HepG2 (cell line): ENCODE results near the gene SNX15. TPM values are rescaled to one million over a fixed set of nuclear protein-coding genes. Genes with fewer than 3 reads are reported as not detected.

Experiments
- ATF5 ChIP-seq: sonication (generic); formaldehyde crosslinking; IDR thresholded peaks from 2 replicates; pipeline ENCODE4 v1.4.0; 2020; ENCODE audit warnings: mild to moderate bottlenecking, low read depth, missing genetic modification reagents
- CREM ChIP-seq, 2 experiments: sonication (generic) in 1 of 2; formaldehyde crosslinking in 1 of 2; IDR thresholded peaks; 2 replicates each; pipeline versions ENCODE4 v1.4.0 to v1.6.1; 2016 to 2020; ENCODE audit warnings: antibody characterized with exemption in 1 of 2, mild to moderate bottlenecking in 1 of 2, missing genetic modification reagents in 1 of 2
- FOXO1 ChIP-seq: sonication (generic); formaldehyde crosslinking; IDR thresholded peaks from 2 replicates; pipeline ENCODE4 v1.4.0; 2020; ENCODE audit warnings: missing genetic modification reagents
- KLF13 ChIP-seq: sonication (generic); formaldehyde crosslinking; IDR thresholded peaks from 2 replicates; pipeline ENCODE4 v1.4.0; 2020; ENCODE audit warnings: mild to moderate bottlenecking, missing genetic modification reagents
- MLXIP ChIP-seq: sonication (generic); formaldehyde crosslinking; IDR thresholded peaks from 2 replicates; pipeline ENCODE4 v1.9.0; 2021; ENCODE audit warnings: missing genetic modification reagents, borderline replicate concordance
- PTBP1 ChIP-seq: fragments of 200-400 bp; formaldehyde crosslinking; IDR thresholded peaks from 2 replicates; pipeline ENCODE4 v1.6.1; 2018; ENCODE audit warnings: low read length, low read depth; ENCODE audit not compliant: poor library complexity, severe bottlenecking
- RXRA ChIP-seq: sonication (generic); formaldehyde crosslinking; IDR thresholded peaks from 2 replicates; pipeline ENCODE4 v1.5.1; 2020; ENCODE audit warnings: missing genetic modification reagents
- SNAPC4 ChIP-seq: sonication (generic); formaldehyde crosslinking; IDR thresholded peaks from 2 replicates; pipeline ENCODE4 v1.4.0; 2020; ENCODE audit warnings: mild to moderate bottlenecking, missing genetic modification reagents
- ZNF10 ChIP-seq: sonication (generic); formaldehyde crosslinking; IDR thresholded peaks from 2 replicates; pipeline ENCODE4 v1.4.0; 2020; ENCODE audit warnings: mild to moderate bottlenecking, low read depth, missing genetic modification reagents, borderline replicate concordance
- ZNF281 ChIP-seq: sonication (generic); formaldehyde crosslinking; IDR thresholded peaks from 2 replicates; pipeline ENCODE4 v1.4.0; 2020; ENCODE audit warnings: missing genetic modification reagents, borderline replicate concordance
- ZNF362 ChIP-seq: sonication (generic); formaldehyde crosslinking; IDR thresholded peaks from 2 replicates; pipeline ENCODE4 v1.4.0; 2020; ENCODE audit warnings: missing genetic modification reagents, mild to moderate bottlenecking, borderline replicate concordance
- ZNF383 ChIP-seq: sonication (generic); formaldehyde crosslinking; IDR thresholded peaks from 2 replicates; pipeline ENCODE4 v1.4.0; 2020; ENCODE audit warnings: missing genetic modification reagents, mild to moderate bottlenecking, borderline replicate concordance
- ZNF577 ChIP-seq: sonication (generic); formaldehyde crosslinking; IDR thresholded peaks from 2 replicates; pipeline ENCODE4 v1.4.0; 2020; ENCODE audit warnings: mild to moderate bottlenecking, low read depth, missing genetic modification reagents, borderline replicate concordance
- ZNF615 ChIP-seq: sonication (generic); formaldehyde crosslinking; IDR thresholded peaks from 2 replicates; pipeline ENCODE4 v1.5.0; 2020; ENCODE audit warnings: mild to moderate bottlenecking, missing genetic modification reagents, borderline replicate concordance
- polyA plus RNA-seq, 8 experiments: library from polyadenylated mRNA; depleted of rRNA in 3 of 8; stranded (reverse) in 7 of 8; unstranded in 1 of 8; fragments of >200 nt; fragmentation: Illumina TruSeq in 4 of 8; extraction: Trizol in 4 of 8; gene quantifications; 2 replicates each; pipeline versions ENCODE4 v1.2.1 to v1.2.3, GENCODE V29; 2011 to 2016; ENCODE audit warnings: low read depth in 4 of 8, missing spikeins in 1 of 8, mixed read lengths in 1 of 8; ENCODE audit not compliant: insufficient read depth in 1 of 8
- total RNA-seq, 5 experiments: library from RNA; depleted of rRNA; stranded (reverse); fragments of >200 nt; fragmentation: Illumina TruSeq; extraction: Trizol; gene quantifications; 2 replicates each; pipeline ENCODE4 v1.2.3, GENCODE V29; 2016; ENCODE audit warnings: low read depth in 1 of 5

SNX15 gene
- total and polyA plus RNA-seq, 2 of the 13 experiments (the other 11 are each of a cell fraction or from before 2014, with no cell fraction given): 19.1 to 22.6 TPM

- TF ChIP-seq SNAPC4 (CRISPR knock-in tag) (no peak), ZNF362 (peak; percentile 37; the same call in 1 of the 2 replicates), ZNF577 (CRISPR knock-in tag) (no peak), ZNF281 (CRISPR knock-in tag) (no peak), FOXO1 (CRISPR knock-in tag) (no peak), ATF5 (0 out of 2 replicates have a peak, but pooled peaks have one; percentile 57), KLF13 (CRISPR knock-in tag) (no peak), RXRA (CRISPR knock-in tag) (no peak), PTBP1 (no peak), MLXIP (CRISPR knock-in tag) (no peak), CREM (IDR thresholded peaks at IDR 0.05) (no peak), CREM (CRISPR knock-in tag; IDR thresholded peaks at IDR 0.05) (no peak), ZNF615 (CRISPR knock-in tag) (no peak), ZNF383 (CRISPR knock-in tag) (peak; percentile 89), ZNF10 (CRISPR knock-in tag) (no peak)
Observed at GRCh38 chr11:65013888-65014725, 13.1 kb upstream of the SNX15 start, which contains the start of gene ARL2 (continued).
